ENCODE measurements around the gene SPAG8. TPM values are rescaled to one million over a fixed set of nuclear protein-coding genes. Genes with fewer than 3 reads are reported as not detected.

The SPAG8 gene
- total and polyA plus RNA-seq, 8 donors = 1.8 to 13.8 (median 8.1) TPM

GRCh38 chr9:35858458-35858857 lies 46.4 kb upstream of the SPAG8 start:
- no peak for ATAC-seq
- Histone ChIP-seq H3K27me3 (peaks cover 0 to 61% of the 10 kb centered on the region in 2 donors), H3K4me3 (no peak overlapping the region), H3K9me3 (no peaks in the 10 kb centered on the region), H3K36me3 (no peaks in the 10 kb centered on the region), H3K4me1 (no peaks in the 10 kb centered on the region), H3K27ac (no peak overlapping the region)
- no peak for DNase-seq
- no peak for TF ChIP-seq CTCF (IDR thresholded peaks at IDR 0.05)
- intact Hi-C loops (cut with DNase I) = no loop called here

- intact Hi-C loops (cut with DNase I) = no loop called here
- DNase-seq (no peak), ATAC-seq (no peak)
- no peaks in the 10 kb centered on the region for H3K9me3 ChIP-seq
- H3K27me3 ChIP-seq = peaks cover 0 to 62% of the 10 kb centered on the region in 2 donors
- no peak overlapping the region for H3K27ac ChIP-seq
- H3K36me3 ChIP-seq = no peaks in the 10 kb centered on the region
- H3K4me1 ChIP-seq = no peaks in the 10 kb centered on the region
- no peak for TF ChIP-seq CTCF (IDR thresholded peaks at IDR 0.05)
- no peak overlapping the region for H3K4me3 ChIP-seq
Measured at GRCh38 chr9:35856882-35857281, 44.8 kb upstream of the SPAG8 start.

- Histone ChIP-seq H3K27ac (no peak overlapping the region), H3K27me3 (peaks cover 0 to 62% of the 10 kb centered on the region in 2 donors), H3K4me1 (no peaks in the 10 kb centered on the region), H3K9me3 (no peaks in the 10 kb centered on the region), H3K36me3 (no peaks in the 10 kb centered on the region), H3K4me3 (no peak overlapping the region)
- DNase-seq (no peak), ATAC-seq (no peak)
- TF ChIP-seq CTCF (IDR thresholded peaks at IDR 0.05) = no peak
- intact Hi-C loops (cut with DNase I) = no loop called here
Measured at GRCh38 chr9:35856206-35856605, 44.1 kb upstream of the SPAG8 start.

- no peak for TF ChIP-seq CTCF (IDR thresholded peaks at IDR 0.05)
- H3K27me3 ChIP-seq = peaks cover 0 to 65% of the 10 kb centered on the region in 2 donors
- no peak overlapping the region for H3K4me3 ChIP-seq
- H3K4me1 ChIP-seq = peaks cover 0 to 3% of the 10 kb centered on the region in 2 donors
- DNase-seq (no peak), ATAC-seq (no peak)
- no peak overlapping the region for H3K27ac ChIP-seq
- no peaks in the 10 kb centered on the region for H3K36me3 ChIP-seq
- H3K9me3 ChIP-seq = no peaks in the 10 kb centered on the region
- intact Hi-C loops (cut with DNase I) = no loop called here
Measured at GRCh38 chr9:35854091-35854762, 42.2 kb upstream of the SPAG8 start.

- Histone ChIP-seq H3K27ac (no peak overlapping the region), H3K27me3 (peaks cover 0 to 75% of the 10 kb centered on the region in 2 donors), H3K36me3 (no peaks in the 10 kb centered on the region), H3K4me1 (peaks cover 0 to 3% of the 10 kb centered on the region in 2 donors), H3K9me3 (no peaks in the 10 kb centered on the region), H3K4me3 (no peak overlapping the region)
- DNase-seq (no peak), ATAC-seq (no peak)
- intact Hi-C loops (cut with DNase I) = no loop called here
- TF ChIP-seq CTCF (IDR thresholded peaks at IDR 0.05) = no peak
Measured at GRCh38 chr9:35852876-35853865, 41.1 kb upstream of the SPAG8 start.
